K562 (cell line): ENCODE results near the gene PPM1F. TPM values are rescaled to one million over a fixed set of nuclear protein-coding genes. Genes with fewer than 3 reads are reported as not detected.
A peak's percentile ranks its signal among the peaks of the same experiment; 100 is the strongest.

Experiments used
- ARID1B ChIP-seq: fragments of 450-650 bp; IDR thresholded peaks from 2 replicates; pipeline ENCODE4 v1.6.1; 2016; ENCODE audit warnings: antibody characterized with exemption, mild to moderate bottlenecking, inconsistent platforms
- CBFB ChIP-seq: sonication (generic); formaldehyde crosslinking; IDR thresholded peaks from 2 replicates; pipeline ENCODE4 v1.4.0; 2020; ENCODE audit warnings: mild to moderate bottlenecking, missing genetic modification reagents
- CEBPG ChIP-seq, 3 experiments: fragments of 200-800 bp in 1 of 3; sonication (Bioruptor generic) in 1 of 3; sonication (generic) in 1 of 3; formaldehyde crosslinking in 1 of 3; IDR thresholded peaks in 2 of 3; conservative IDR thresholded peaks in 1 of 3; 2 replicates each; pipeline versions ENCODE4 v1.6.1 to v1.8.0; 2016 to 2022; ENCODE audit warnings: missing compliant biosample characterization in 2 of 3, missing genetic modification characterization in 2 of 3, mild to moderate bottlenecking in 1 of 3, missing genetic modification reagents in 1 of 3
- CREB1 ChIP-seq, 2 experiments: sonication (generic) in 1 of 2; formaldehyde crosslinking in 1 of 2; IDR thresholded peaks; 2 replicates each; pipeline versions ENCODE4 v1.6.1 to v1.8.0; 2012 to 2022; ENCODE audit warnings: inconsistent platforms in 1 of 2, mild to moderate bottlenecking in 1 of 2, missing genetic modification reagents in 1 of 2, moderate library complexity in 1 of 2
- FOS ChIP-seq: IDR thresholded peaks from 3 replicates; pipeline ENCODE4 v1.6.1; 2011; ENCODE audit not compliant: insufficient read length; ENCODE audit errors: extremely low read depth
- HMGN3 ChIP-seq: IDR thresholded peaks from 2 replicates; pipeline ENCODE4 v1.6.1; 2011; ENCODE audit warnings: borderline replicate concordance, low read depth, mild to moderate bottlenecking, mixed read lengths, low read length; ENCODE audit not compliant: insufficient read length; ENCODE audit errors: extremely low read depth
- MYNN ChIP-seq, 2 experiments: sonication (generic); formaldehyde crosslinking in 1 of 2; IDR thresholded peaks; 2 replicates each; pipeline versions ENCODE4 v1.5.0 to v1.6.1; 2016 to 2020; ENCODE audit warnings: antibody characterized with exemption in 1 of 2, missing genetic modification reagents in 1 of 2
- PCBP2 ChIP-seq: fragments of 200-400 bp; formaldehyde crosslinking; IDR thresholded peaks from 2 replicates; pipeline ENCODE4 v1.6.1; 2018; ENCODE audit warnings: low read length, low read depth, mild to moderate bottlenecking, moderate library complexity; ENCODE audit not compliant: poor library complexity, severe bottlenecking
- PHB2 ChIP-seq: fragments of 450-650 bp; IDR thresholded peaks from 2 replicates; pipeline ENCODE4 v1.6.1; 2017; ENCODE audit warnings: low read depth
- RBBP5 ChIP-seq: fragments of 200-600 bp; sonication (generic); IDR thresholded peaks from 2 replicates; pipeline ENCODE4 v1.6.1; 2012; ENCODE audit warnings: borderline replicate concordance, mild to moderate bottlenecking, low read length, control low read depth, inconsistent platforms; ENCODE audit not compliant: insufficient read depth, poor library complexity, severe bottlenecking
- SREBF1 ChIP-seq: fragments of 150-350 bp; IDR thresholded peaks from 2 replicates; pipeline ENCODE4 v1.6.1; 2014; ENCODE audit warnings: antibody characterized with exemption, low read depth, low read length, borderline replicate concordance
- SUPT5H ChIP-seq: fragments of 450-650 bp; IDR thresholded peaks from 2 replicates; pipeline ENCODE4 v1.6.1; 2016
- ZBTB8A ChIP-seq: fragments of 450-650 bp; IDR thresholded peaks from 2 replicates; pipeline ENCODE4 v1.6.1; 2018; ENCODE audit warnings: mild to moderate bottlenecking, moderate library complexity; ENCODE audit not compliant: partially characterized antibody
- ZC3H8 ChIP-seq: fragments of 450-650 bp; IDR thresholded peaks from 2 replicates; pipeline ENCODE4 v1.6.1; 2017
- ZNF217 ChIP-seq: sonication (generic); formaldehyde crosslinking; IDR thresholded peaks from 2 replicates; pipeline ENCODE4 v1.8.0; 2022; ENCODE audit warnings: mild to moderate bottlenecking, missing genetic modification reagents
- ZNF583 ChIP-seq: fragments of 250-450 bp; sonication (Bioruptor Pico); IDR thresholded peaks from 2 replicates; pipeline ENCODE4 v1.4.0; 2020
- ZNF785 ChIP-seq: fragments of 250-450 bp; sonication (Bioruptor Pico); IDR thresholded peaks from 2 replicates; pipeline ENCODE4 v1.4.0; 2020; ENCODE audit warnings: mild to moderate bottlenecking
- polyA plus RNA-seq, 8 experiments: library from polyadenylated mRNA; depleted of rRNA in 4 of 8; stranded (reverse) in 5 of 8; unstranded in 3 of 8; fragments of >200 nt; fragmentation: Nextera tagmentation in 2 of 8; fragmentation: Illumina TruSeq in 1 of 8; extraction: Ambion mirVana in 2 of 8; extraction: Trizol in 1 of 8; gene quantifications; 2 replicates each; pipeline versions ENCODE4 v1.2.1 to v1.2.3, GENCODE V29; 2011 to 2014; ENCODE audit warnings: inconsistent platforms in 1 of 8, missing spikeins in 1 of 8
- total RNA-seq, 7 experiments: library from RNA; depleted of rRNA in 6 of 7; stranded (reverse); fragments of >200 nt in 6 of 7; fragmentation: Illumina TruSeq in 2 of 7; extraction: Trizol in 2 of 7; gene quantifications; 2 replicates each; pipeline versions ENCODE4 v1.2.1 to v1.2.3, GENCODE V29; 2011 to 2021; ENCODE audit warnings: low replicate concordance in 1 of 7
- TF ChIP-seq, protein P1 (sequence below): fragments of 250-450 bp; sonication (Bioruptor Pico); IDR thresholded peaks from 2 replicates; pipeline ENCODE4 v1.8.0; 2022; ENCODE audit warnings: inconsistent platforms
- TF ChIP-seq, protein P2 (sequence below): sonication (generic); formaldehyde crosslinking; IDR thresholded peaks from 2 replicates; pipeline ENCODE4 v1.8.1; 2023; ENCODE audit warnings: mild to moderate bottlenecking, missing genetic modification reagents
- TF ChIP-seq, protein P3 (sequence below): fragments of 450-650 bp; conservative IDR thresholded peaks from 2 replicates; pipeline ENCODE4 v1.6.1; 2016; ENCODE audit warnings: missing genetic modification characterization, low read depth, mild to moderate bottlenecking, missing compliant biosample characterization, moderate library complexity

Gene PPM1F
- total and polyA plus RNA-seq, 9 of the 15 experiments (the other 6 are each of a cell fraction or from before 2014, with no cell fraction given): 2.1 to 159 (median 64.0) TPM

GRCh38 chr22:21918466-21919185, 34.0 kb downstream of the PPM1F start (continued):
- TF ChIP-seq ZNF583 (CRISPR knock-in tag) (0 out of 2 replicates have a peak, but pooled peaks have one; percentile 29), CBFB (CRISPR knock-in tag) (no peak), ARID1B (no peak), ZNF217 (CRISPR knock-in tag) (no peak), ZBTB8A (no peak), ZC3H8 (no peak), PHB2 (no peak), CREB1 (IDR thresholded peaks at IDR 0.05) (no peak), CREB1 (CRISPR knock-in tag; IDR thresholded peaks at IDR 0.05) (no peak), CEBPG (CRISPR knock-in tag; IDR thresholded peaks at IDR 0.05) (peak; percentile 67), CEBPG (tag; conservative IDR thresholded peaks at IDR 0.05 in 1 of 2, IDR thresholded peaks at IDR 0.05 in 1 of 2) (no peak), ZNF785 (CRISPR knock-in tag) (peak; percentile 10; the same call in 1 of the 2 replicates), SUPT5H (peak; percentile 49; the same call in 1 of the 2 replicates), MYNN (IDR thresholded peaks at IDR 0.05) (no peak; the same call in 1 of the 2 replicates), MYNN (CRISPR knock-in tag; IDR thresholded peaks at IDR 0.05) (no peak; the same call in 1 of the 2 replicates), HMGN3 (no peak), PCBP2 (no peak), SREBF1 (no peak), RBBP5 (no peak), FOS (no peak)
- TF ChIP-seq, protein P1, sequence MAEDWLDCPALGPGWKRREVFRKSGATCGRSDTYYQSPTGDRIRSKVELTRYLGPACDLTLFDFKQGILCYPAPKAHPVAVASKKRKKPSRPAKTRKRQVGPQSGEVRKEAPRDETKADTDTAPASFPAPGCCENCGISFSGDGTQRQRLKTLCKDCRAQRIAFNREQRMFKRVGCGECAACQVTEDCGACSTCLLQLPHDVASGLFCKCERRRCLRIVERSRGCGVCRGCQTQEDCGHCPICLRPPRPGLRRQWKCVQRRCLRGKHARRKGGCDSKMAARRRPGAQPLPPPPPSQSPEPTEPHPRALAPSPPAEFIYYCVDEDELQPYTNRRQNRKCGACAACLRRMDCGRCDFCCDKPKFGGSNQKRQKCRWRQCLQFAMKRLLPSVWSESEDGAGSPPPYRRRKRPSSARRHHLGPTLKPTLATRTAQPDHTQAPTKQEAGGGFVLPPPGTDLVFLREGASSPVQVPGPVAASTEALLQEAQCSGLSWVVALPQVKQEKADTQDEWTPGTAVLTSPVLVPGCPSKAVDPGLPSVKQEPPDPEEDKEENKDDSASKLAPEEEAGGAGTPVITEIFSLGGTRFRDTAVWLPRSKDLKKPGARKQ: no peak
- TF ChIP-seq, protein P2, sequence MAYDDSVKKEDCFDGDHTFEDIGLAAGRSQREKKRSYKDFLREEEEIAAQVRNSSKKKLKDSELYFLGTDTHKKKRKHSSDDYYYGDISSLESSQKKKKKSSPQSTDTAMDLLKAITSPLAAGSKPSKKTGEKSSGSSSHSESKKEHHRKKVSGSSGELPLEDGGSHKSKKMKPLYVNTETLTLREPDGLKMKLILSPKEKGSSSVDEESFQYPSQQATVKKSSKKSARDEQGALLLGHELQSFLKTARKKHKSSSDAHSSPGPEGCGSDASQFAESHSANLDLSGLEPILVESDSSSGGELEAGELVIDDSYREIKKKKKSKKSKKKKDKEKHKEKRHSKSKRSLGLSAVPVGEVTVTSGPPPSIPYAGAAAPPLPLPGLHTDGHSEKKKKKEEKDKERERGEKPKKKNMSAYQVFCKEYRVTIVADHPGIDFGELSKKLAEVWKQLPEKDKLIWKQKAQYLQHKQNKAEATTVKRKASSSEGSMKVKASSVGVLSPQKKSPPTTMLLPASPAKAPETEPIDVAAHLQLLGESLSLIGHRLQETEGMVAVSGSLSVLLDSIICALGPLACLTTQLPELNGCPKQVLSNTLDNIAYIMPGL (CRISPR knock-in tag): no peak
- TF ChIP-seq, protein P3, sequence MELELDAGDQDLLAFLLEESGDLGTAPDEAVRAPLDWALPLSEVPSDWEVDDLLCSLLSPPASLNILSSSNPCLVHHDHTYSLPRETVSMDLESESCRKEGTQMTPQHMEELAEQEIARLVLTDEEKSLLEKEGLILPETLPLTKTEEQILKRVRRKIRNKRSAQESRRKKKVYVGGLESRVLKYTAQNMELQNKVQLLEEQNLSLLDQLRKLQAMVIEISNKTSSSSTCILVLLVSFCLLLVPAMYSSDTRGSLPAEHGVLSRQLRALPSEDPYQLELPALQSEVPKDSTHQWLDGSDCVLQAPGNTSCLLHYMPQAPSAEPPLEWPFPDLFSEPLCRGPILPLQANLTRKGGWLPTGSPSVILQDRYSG: no peak
